HL-60 (cell line): Measurements from ENCODE around the gene MS4A4E.

Experiments used
- CTCF ChIP-seq: IDR thresholded peaks from one replicate; pipeline ENCODE4 v1.5.1; 2011; ENCODE audit warnings: low read length, control low read depth, inconsistent platforms; ENCODE audit not compliant: insufficient read depth
- GABPA ChIP-seq: IDR thresholded peaks from 2 replicates; pipeline ENCODE4 v1.6.1; 2012; ENCODE audit warnings: low read depth
- POLR2AphosphoS5 ChIP-seq: IDR thresholded peaks from 2 replicates; pipeline ENCODE4 v1.6.1; 2012; ENCODE audit warnings: low read depth
- REST ChIP-seq: IDR thresholded peaks from 2 replicates; pipeline ENCODE4 v1.6.1; 2012; ENCODE audit warnings: low read depth; ENCODE audit not compliant: insufficient replicate concordance
- SPI1 ChIP-seq: IDR thresholded peaks from 2 replicates; pipeline ENCODE4 v1.6.1; 2012; ENCODE audit warnings: low read depth, mild to moderate bottlenecking, borderline replicate concordance

GRCh38 chr11:60170566-60170965 lies 72.4 kb downstream of the MS4A4E start:
- TF ChIP-seq CTCF (no peak), REST (no peak), POLR2AphosphoS5 (no peak), GABPA (no peak), SPI1 (no peak)
